Measurements from ENCODE around the gene ACOXL.

Gene ACOXL

DNA sequence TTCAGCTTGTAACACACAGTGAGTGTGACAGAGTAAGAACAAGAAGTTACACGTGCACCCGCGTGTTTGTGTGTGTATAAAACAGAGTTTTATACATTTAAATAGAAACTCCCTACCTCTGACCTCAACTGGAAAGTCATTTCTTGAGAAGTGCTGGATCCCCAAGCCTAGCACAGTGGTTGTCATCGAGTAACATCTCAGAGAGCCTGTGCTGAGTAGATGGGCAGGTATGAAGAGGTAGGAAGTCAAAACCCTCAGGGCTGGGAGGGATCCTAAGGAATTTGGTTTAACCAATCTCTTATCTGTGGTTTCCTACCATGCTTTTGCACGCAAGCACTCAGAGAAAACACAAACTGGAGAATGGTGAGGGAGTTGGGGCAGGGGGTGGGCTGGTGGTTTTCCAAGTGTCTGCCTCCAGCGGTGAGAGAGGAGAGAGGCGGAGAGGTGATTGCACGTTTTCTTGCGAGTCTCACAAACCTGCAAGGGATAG, 9.2 kb downstream of the ACOXL start (continued):
- TF ChIP-seq ZNF169 (tag by site-specific recombination; IDR thresholded peaks at IDR 0.05) (no peak), ZNF48 (tag by site-specific recombination; IDR thresholded peaks at IDR 0.05) (no peak), ZNF239 (tag by site-specific recombination; IDR thresholded peaks at IDR 0.05) (no peak), ZIC2 (tag by site-specific recombination; IDR thresholded peaks at IDR 0.05) (no peak), SCRT2 (tag by site-specific recombination; IDR thresholded peaks at IDR 0.05) (no peak), ZNF529 (tag by site-specific recombination; IDR thresholded peaks at IDR 0.05; ENCODE audit: insufficient replicate concordance) (no peak)
- TF ChIP-seq, protein P1, sequence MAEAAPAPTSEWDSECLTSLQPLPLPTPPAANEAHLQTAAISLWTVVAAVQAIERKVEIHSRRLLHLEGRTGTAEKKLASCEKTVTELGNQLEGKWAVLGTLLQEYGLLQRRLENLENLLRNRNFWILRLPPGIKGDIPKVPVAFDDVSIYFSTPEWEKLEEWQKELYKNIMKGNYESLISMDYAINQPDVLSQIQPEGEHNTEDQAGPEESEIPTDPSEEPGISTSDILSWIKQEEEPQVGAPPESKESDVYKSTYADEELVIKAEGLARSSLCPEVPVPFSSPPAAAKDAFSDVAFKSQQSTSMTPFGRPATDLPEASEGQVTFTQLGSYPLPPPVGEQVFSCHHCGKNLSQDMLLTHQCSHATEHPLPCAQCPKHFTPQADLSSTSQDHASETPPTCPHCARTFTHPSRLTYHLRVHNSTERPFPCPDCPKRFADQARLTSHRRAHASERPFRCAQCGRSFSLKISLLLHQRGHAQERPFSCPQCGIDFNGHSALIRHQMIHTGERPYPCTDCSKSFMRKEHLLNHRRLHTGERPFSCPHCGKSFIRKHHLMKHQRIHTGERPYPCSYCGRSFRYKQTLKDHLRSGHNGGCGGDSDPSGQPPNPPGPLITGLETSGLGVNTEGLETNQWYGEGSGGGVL (tag by site-specific recombination; IDR thresholded peaks at IDR 0.05): peak; percentile 31; the same call in 1 of the 2 replicates

DNA sequence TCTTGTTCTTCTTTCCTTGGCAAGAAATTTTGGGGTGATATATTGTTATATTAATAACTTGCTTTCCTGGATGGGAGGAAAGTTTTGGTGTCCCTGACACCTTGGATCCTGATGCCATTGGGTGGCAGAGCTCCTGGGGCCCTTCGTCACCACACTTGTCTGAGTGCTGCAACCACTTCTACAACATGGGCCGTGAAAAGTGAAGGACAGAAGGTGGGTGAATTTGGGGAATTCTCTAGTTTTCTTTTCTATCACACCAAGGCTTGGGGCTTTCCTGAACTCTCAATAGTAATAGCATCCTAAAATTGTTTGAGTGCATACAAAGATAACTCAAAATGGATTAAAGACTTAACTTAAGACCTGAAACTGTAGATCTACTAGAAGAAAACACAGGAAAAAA, 10.0 kb downstream of the ACOXL start:
- TF ChIP-seq ZNF184 (tag by site-specific recombination; IDR thresholded peaks at IDR 0.05) (no peak), ZNF157 (tag by site-specific recombination; IDR thresholded peaks at IDR 0.05) (no peak), ZNF24 (tag by site-specific recombination; IDR thresholded peaks at IDR 0.05) (no peak), ZNF707 (tag by site-specific recombination; IDR thresholded peaks at IDR 0.05) (no peak), ZNF239 (tag by site-specific recombination; IDR thresholded peaks at IDR 0.05) (no peak), ZNF221 (tag by site-specific recombination; IDR thresholded peaks at IDR 0.05; ENCODE audit: borderline replicate concordance) (no peak), ZNF433 (tag by site-specific recombination; IDR thresholded peaks at IDR 0.05; ENCODE audit: low read depth) (no peak), ZNF248 (tag by site-specific recombination; IDR thresholded peaks at IDR 0.05) (no peak)
- TF ChIP-seq, protein P2, sequence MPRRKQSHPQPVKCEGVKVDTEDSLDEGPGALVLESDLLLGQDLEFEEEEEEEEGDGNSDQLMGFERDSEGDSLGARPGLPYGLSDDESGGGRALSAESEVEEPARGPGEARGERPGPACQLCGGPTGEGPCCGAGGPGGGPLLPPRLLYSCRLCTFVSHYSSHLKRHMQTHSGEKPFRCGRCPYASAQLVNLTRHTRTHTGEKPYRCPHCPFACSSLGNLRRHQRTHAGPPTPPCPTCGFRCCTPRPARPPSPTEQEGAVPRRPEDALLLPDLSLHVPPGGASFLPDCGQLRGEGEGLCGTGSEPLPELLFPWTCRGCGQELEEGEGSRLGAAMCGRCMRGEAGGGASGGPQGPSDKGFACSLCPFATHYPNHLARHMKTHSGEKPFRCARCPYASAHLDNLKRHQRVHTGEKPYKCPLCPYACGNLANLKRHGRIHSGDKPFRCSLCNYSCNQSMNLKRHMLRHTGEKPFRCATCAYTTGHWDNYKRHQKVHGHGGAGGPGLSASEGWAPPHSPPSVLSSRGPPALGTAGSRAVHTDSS (tag by site-specific recombination; IDR thresholded peaks at IDR 0.05): no peak
- TF ChIP-seq, protein P3, sequence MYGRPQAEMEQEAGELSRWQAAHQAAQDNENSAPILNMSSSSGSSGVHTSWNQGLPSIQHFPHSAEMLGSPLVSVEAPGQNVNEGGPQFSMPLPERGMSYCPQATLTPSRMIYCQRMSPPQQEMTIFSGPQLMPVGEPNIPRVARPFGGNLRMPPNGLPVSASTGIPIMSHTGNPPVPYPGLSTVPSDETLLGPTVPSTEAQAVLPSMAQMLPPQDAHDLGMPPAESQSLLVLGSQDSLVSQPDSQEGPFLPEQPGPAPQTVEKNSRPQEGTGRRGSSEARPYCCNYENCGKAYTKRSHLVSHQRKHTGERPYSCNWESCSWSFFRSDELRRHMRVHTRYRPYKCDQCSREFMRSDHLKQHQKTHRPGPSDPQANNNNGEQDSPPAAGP (tag by site-specific recombination; IDR thresholded peaks at IDR 0.05): no peak
- peaks cover 6% of the 10 kb centered on the region; the same call in 1 of the 2 replicates for H3K4me1 ChIP-seq (ENCODE audit: control insufficient read depth, insufficient read depth, low read length)
- H3K9me3 ChIP-seq (ENCODE audit: control insufficient read depth, insufficient read depth, low read depth, low read length): no peaks in the 10 kb centered on the region
- H3K27ac ChIP-seq (ENCODE audit: extremely low read depth, low read depth, low read length): no peak overlapping the region
- ChIA-PET CTCF (interaction anchor here (1.0 to 1.3 kb wide), 2 partner anchors 13 to 19 kb away, joined by 5 to 6 read pairs; no protein-coding TSS in a partner anchor), POLR2A (no interaction called here)
- no peak overlapping the region for H3K4me3 ChIP-seq (ENCODE audit: low read depth, low read length)
- no peaks in the 10 kb centered on the region for H3K36me3 ChIP-seq (ENCODE audit: control insufficient read depth in 2 of 2, insufficient read depth in 1 of 2, low read length in 2 of 2)

DNA sequence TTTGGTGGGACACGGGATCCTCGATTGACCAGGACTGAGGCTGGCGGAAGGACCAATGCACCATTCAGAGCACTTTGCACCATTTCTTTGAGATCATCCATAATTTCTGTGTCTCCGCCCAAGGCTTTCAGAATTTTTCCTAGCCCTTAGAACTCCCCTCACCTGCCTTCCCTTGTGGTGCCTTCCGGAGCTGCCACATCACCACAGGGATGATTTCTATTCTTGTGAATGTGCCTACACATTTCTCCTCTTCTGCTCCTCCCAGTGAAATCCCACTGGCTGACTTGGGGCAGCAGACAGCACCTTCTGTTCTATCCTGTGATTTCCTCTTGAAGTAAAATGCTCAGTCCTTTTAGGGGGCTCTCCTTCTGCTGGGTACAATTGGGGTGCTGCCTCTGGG, 11.2 kb downstream of the ACOXL start:
- Histone ChIP-seq H3K27ac (ENCODE audit: extremely low read depth, low read depth, low read length) (no peak overlapping the region), H3K9me3 (ENCODE audit: control insufficient read depth, insufficient read depth, low read depth, low read length) (no peaks in the 10 kb centered on the region), H3K4me3 (ENCODE audit: low read depth, low read length) (no peak overlapping the region), H3K4me1 (ENCODE audit: control insufficient read depth, insufficient read depth, low read length) (peaks cover 8% of the 10 kb centered on the region), H3K36me3 (ENCODE audit: control insufficient read depth in 2 of 2, insufficient read depth in 1 of 2, low read length in 2 of 2) (no peaks in the 10 kb centered on the region)
- TF ChIP-seq, protein P4, sequence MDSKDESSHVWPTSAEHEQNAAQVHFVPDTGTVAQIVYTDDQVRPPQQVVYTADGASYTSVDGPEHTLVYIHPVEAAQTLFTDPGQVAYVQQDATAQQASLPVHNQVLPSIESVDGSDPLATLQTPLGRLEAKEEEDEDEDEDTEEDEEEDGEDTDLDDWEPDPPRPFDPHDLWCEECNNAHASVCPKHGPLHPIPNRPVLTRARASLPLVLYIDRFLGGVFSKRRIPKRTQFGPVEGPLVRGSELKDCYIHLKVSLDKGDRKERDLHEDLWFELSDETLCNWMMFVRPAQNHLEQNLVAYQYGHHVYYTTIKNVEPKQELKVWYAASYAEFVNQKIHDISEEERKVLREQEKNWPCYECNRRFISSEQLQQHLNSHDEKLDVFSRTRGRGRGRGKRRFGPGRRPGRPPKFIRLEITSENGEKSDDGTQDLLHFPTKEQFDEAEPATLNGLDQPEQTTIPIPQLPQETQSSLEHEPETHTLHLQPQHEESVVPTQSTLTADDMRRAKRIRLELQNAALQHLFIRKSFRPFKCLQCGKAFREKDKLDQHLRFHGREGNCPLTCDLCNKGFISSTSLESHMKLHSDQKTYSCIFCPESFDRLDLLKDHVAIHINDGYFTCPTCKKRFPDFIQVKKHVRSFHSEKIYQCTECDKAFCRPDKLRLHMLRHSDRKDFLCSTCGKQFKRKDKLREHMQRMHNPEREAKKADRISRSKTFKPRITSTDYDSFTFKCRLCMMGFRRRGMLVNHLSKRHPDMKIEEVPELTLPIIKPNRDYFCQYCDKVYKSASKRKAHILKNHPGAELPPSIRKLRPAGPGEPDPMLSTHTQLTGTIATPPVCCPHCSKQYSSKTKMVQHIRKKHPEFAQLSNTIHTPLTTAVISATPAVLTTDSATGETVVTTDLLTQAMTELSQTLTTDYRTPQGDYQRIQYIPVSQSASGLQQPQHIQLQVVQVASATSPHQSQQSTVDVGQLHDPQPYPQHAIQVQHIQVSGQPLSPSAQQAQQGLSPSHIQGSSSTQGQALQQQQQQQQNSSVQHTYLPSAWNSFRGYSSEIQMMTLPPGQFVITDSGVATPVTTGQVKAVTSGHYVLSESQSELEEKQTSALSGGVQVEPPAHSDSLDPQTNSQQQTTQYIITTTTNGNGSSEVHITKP (tag by site-specific recombination; IDR thresholded peaks at IDR 0.05): peak; percentile 69
- TF ChIP-seq, protein P5, sequence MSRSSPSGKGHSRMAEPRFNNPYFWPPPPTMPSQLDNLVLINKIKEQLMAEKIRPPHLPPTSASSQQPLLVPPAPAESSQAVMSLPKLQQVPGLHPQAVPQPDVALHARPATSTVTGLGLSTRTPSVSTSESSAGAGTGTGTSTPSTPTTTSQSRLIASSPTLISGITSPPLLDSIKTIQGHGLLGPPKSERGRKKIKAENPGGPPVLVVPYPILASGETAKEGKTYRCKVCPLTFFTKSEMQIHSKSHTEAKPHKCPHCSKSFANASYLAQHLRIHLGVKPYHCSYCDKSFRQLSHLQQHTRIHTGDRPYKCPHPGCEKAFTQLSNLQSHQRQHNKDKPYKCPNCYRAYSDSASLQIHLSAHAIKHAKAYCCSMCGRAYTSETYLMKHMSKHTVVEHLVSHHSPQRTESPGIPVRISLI (tag by site-specific recombination; IDR thresholded peaks at IDR 0.05): no peak
- ChIA-PET CTCF (interaction anchor here (1.3 kb wide), 1 partner anchor 11 kb away, joined by 6 read pairs; no protein-coding TSS in a partner anchor), POLR2A (no interaction called here)

Measured in HEK293 (cell line).